ENCODE results near the gene NOL11.
"Not testable (repeated sequence)": the region's sequence is repeated elsewhere in the genome, so short reads cannot be mapped to it uniquely, and the experiment has no call there.

NOL11 gene

GRCh38 chr17:67754686-67755085, 37.0 kb downstream of the NOL11 start:
- DNase-seq (ENCODE audit: low read depth): not testable (repeated sequence)

GRCh38 chr17:67756766-67757165, 39.0 kb downstream of the NOL11 start:
- not testable (repeated sequence) for DNase-seq (ENCODE audit: low read depth)

- DNase-seq (ENCODE audit: low read depth): no peak
Measured at GRCh38 chr17:67759355-67760171, 41.8 kb downstream of the NOL11 start.

DNA sequence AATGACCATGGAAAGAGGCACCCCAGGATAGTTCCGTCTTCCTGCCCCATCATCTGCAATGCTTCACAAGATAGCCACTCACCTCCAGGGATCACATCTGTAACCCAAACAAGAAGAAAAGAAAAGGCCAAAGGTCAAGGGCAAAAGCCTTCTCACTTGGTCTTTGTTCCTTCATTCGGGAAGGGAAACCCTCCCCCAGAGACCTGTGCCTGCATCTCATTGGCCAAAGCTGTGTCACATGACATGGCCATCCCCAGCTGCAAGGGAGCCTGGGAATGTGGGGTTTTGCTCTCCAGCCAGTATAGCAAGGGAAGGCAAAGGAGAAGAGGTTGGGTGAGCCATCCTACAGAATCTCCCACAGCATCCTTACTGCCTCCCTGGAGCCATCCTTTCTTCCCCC, 47.9 kb downstream of the NOL11 start:
- DNase-seq (ENCODE audit: low read depth): no peak

DNA sequence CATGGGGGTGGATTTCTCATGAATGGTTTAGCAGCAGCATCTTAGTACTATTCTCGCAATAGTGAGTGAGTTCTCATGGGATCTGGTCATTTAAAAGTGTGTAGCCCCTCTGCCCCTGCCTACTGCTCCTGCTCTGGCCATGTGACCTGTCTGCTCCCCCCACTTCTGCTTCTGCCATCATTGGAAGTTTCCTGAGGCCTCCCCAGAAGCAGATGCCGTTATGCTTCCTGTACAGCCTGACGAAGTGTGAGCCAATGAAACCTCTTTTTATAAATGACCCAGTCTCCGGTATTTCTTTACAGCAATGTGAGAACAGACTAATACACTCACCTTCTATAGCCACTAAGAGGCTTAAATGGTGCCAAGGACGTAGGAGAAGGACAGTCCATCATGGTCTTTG, 51.5 kb downstream of the NOL11 start:
- no peak for DNase-seq (ENCODE audit: low read depth)

- no peak for DNase-seq (ENCODE audit: low read depth)
Measured at GRCh38 chr17:67770539-67770938, 52.8 kb downstream of the NOL11 start.

- no peak for DNase-seq (ENCODE audit: low read depth)
Measured at GRCh38 chr17:67772679-67773078, 54.9 kb downstream of the NOL11 start.

DNA sequence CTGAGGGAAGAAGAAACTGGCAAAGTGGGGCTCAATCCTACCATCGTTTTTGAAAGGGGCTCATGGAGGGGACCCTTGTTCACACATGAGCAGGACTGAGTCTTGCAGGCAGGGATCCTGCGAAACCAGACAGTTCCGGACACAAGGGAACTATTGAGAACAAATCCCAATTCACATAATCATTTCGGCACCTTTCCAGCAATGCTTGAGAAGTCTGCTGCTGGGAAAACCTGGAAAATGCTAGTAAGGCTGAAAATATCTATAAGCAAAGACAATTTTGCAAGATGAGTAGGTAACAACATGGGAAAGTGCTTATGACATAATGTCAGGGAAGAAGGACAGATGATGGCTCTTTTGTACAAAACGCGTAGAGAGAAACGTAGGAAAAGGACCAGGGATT, 55.5 kb downstream of the NOL11 start:
- DNase-seq (ENCODE audit: low read depth): no peak

DNA sequence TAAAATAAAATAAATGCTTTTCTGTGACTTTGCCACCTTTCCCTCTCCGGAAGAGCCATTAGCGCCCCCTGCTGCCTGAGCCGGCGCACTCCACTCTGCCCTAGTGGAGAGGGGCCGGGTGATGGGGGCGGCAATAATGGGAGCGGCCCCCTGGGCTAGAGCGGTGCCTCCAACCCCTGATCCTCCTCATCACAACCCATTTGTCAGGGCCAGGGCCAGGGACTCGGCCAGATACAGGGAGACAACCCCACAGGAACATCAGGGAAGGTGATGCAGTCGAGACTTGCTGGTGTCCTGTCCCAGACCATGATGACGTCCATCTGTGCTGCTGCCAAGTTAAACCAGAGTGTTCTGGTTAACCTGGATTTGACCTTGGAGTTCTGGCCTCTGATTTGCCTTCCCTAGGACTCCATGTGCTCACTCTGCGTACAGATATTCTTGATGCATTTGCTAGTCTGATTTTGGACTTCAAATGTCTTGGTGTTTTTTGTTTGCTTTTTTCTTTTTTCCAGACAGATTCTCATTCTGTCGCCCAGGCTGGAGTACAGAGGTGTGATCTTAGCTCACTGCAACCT, 61.4 kb downstream of the NOL11 start:
- peak; percentile 36 for DNase-seq (ENCODE audit: low read depth)

- no peak for DNase-seq (ENCODE audit: low read depth)
Measured at GRCh38 chr17:67784364-67785121, 66.8 kb downstream of the NOL11 start.

DNA sequence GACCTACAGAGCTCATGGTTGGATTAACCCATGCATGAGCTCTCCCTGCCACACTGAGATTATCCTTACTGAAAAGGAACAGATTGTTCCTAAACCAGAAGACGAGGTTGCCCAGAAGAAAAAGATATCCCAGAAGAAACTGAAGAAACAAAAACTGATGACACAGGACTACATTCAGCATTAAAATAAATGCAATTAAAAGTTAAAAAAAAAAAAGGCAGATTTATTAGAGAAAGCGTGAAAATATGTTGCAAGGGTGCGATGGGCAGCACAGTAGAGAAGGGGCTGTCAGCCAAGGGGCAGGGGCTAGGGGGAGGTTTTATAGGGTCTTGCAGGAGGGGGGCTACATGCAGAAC, 67.4 kb downstream of the NOL11 start:
- DNase-seq (ENCODE audit: low read depth): no peak

DNA sequence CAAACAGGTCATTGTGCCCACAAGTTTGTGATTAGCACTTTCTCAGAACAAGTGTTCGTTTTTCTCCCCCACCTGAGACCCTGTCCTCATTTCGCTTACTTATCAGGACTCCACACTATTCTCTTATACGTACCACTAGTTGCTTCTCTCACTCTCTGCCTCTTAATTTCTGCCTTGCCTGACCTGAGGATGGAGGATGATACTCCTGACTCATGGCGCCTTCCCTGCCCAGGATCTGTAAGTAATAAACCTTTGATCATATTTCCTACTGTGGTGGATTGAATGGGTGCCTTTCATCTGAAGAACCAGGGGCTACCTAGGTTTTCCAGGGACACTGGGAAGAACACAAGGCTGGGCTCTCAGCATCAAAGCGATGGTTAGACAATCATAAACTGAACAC, 67.8 kb downstream of the NOL11 start:
- DNase-seq (ENCODE audit: low read depth): no peak
